K562 (cell line): Measurements from ENCODE around the gene DNMT1. TPM values are rescaled to one million over a fixed set of nuclear protein-coding genes. Genes with fewer than 3 reads are reported as not detected.

Source experiments
- CHD1 ChIP-seq: fragments of 200-600 bp; sonication (generic); IDR thresholded peaks from one replicate; pipeline ENCODE4 v1.6.1; 2012; ENCODE audit warnings: mild to moderate bottlenecking, moderate library complexity, low read length, inconsistent platforms
- CUX1 ChIP-seq: fragments of 200-800 bp; sonication (Bioruptor generic); IDR thresholded peaks from 2 replicates; pipeline ENCODE4 v1.6.1; 2016; ENCODE audit warnings: missing genetic modification characterization, missing compliant biosample characterization
- DNMT1 ChIP-seq: fragments of 450-650 bp; IDR thresholded peaks from 2 replicates; pipeline ENCODE4 v1.6.1; 2016; ENCODE audit warnings: antibody characterized with exemption, mild to moderate bottlenecking
- FOXJ3 ChIP-seq: sonication (generic); formaldehyde crosslinking; IDR thresholded peaks from 2 replicates; pipeline ENCODE4 v1.4.0; 2020; ENCODE audit warnings: mild to moderate bottlenecking, missing genetic modification reagents
- GABPA ChIP-seq: fragments of 200-800 bp; sonication (Bioruptor generic); conservative IDR thresholded peaks from 2 replicates; pipeline ENCODE4 v1.6.1; 2016; ENCODE audit warnings: low read depth, missing genetic modification characterization, missing compliant biosample characterization
- HDAC6 ChIP-seq: IDR thresholded peaks from 2 replicates; pipeline ENCODE4 v1.6.1; 2012; ENCODE audit warnings: low read depth, mild to moderate bottlenecking, control low read depth, inconsistent platforms, low read length, moderate library complexity
- HMG20A ChIP-seq: fragments of 450-650 bp; formaldehyde crosslinking; conservative IDR thresholded peaks from 2 replicates; pipeline ENCODE4 v1.4.0; 2020; ENCODE audit warnings: mild to moderate bottlenecking, mixed read lengths
- HOMEZ ChIP-seq: fragments of 250-450 bp; sonication (Bioruptor Pico); IDR thresholded peaks from 2 replicates; pipeline ENCODE4 v1.4.0; 2020; ENCODE audit warnings: mild to moderate bottlenecking, moderate library complexity
- MCM3 ChIP-seq: fragments of 450-650 bp; IDR thresholded peaks from 2 replicates; pipeline ENCODE4 v1.6.1; 2016
- PHTF2 ChIP-seq: fragments of 250-450 bp; sonication (Bioruptor Pico); IDR thresholded peaks from 2 replicates; pipeline ENCODE4 v1.5.0; 2021; ENCODE audit warnings: mild to moderate bottlenecking
- POLR3A ChIP-seq: IDR thresholded peaks from 2 replicates; pipeline ENCODE4 v1.6.1; 2011; ENCODE audit warnings: borderline replicate concordance, mild to moderate bottlenecking, moderate library complexity; ENCODE audit not compliant: insufficient read length, insufficient read depth; ENCODE audit errors: extremely low read depth
- RBM25 ChIP-seq: fragments of 200-400 bp; formaldehyde crosslinking; IDR thresholded peaks from 2 replicates; pipeline ENCODE4 v1.6.1; 2018; ENCODE audit warnings: low read length, low read depth, moderate library complexity; ENCODE audit not compliant: severe bottlenecking
- RFX1 ChIP-seq: fragments of 450-650 bp; IDR thresholded peaks from 2 replicates; pipeline ENCODE4 v1.6.1; 2016; ENCODE audit warnings: mild to moderate bottlenecking, moderate library complexity
- RFX7 ChIP-seq: fragments of 250-450 bp; sonication (Bioruptor Pico); IDR thresholded peaks from 2 replicates; pipeline ENCODE4 v1.5.1; 2021; ENCODE audit warnings: mild to moderate bottlenecking
- SMARCA5 ChIP-seq: fragments of 450-650 bp; IDR thresholded peaks from 2 replicates; pipeline ENCODE4 v1.6.1; 2016
- TAL1 ChIP-seq: fragments of 450-650 bp; IDR thresholded peaks from 2 replicates; pipeline ENCODE4 v1.6.1; 2016; ENCODE audit warnings: mild to moderate bottlenecking
- TCF15 ChIP-seq: fragments of 250-450 bp; sonication (Bioruptor Pico); IDR thresholded peaks from 2 replicates; pipeline ENCODE4 v1.8.0; 2022; ENCODE audit warnings: moderate library complexity, mild to moderate bottlenecking, inconsistent platforms
- ZBTB34 ChIP-seq: fragments of 250-450 bp; sonication (Bioruptor Pico); IDR thresholded peaks from 2 replicates; pipeline ENCODE4 v1.8.0; 2021; ENCODE audit warnings: mild to moderate bottlenecking, moderate library complexity
- ZFX ChIP-seq: sonication (generic); formaldehyde crosslinking; IDR thresholded peaks from 2 replicates; pipeline ENCODE4 v1.8.0; 2022; ENCODE audit warnings: mild to moderate bottlenecking, missing genetic modification reagents, moderate library complexity
- ZNF174 ChIP-seq: fragments of 250-450 bp; sonication (Bioruptor Pico); IDR thresholded peaks from 2 replicates; pipeline ENCODE4 v1.4.0; 2020; ENCODE audit warnings: mild to moderate bottlenecking
- ZNF584 ChIP-seq: fragments of 200-800 bp; sonication (Bioruptor generic); IDR thresholded peaks from 2 replicates; pipeline ENCODE4 v1.6.1; 2016; ENCODE audit warnings: low read depth, mild to moderate bottlenecking, missing genetic modification characterization, missing compliant biosample characterization
- ZNF589 ChIP-seq: fragments of 200-800 bp; sonication (Bioruptor generic); IDR thresholded peaks from 2 replicates; pipeline ENCODE4 v1.6.1; 2016; ENCODE audit warnings: low read depth, missing genetic modification characterization, missing compliant biosample characterization
- polyA plus RNA-seq, 8 experiments: library from polyadenylated mRNA; depleted of rRNA in 4 of 8; stranded (reverse) in 5 of 8; unstranded in 3 of 8; fragments of >200 nt; fragmentation: Nextera tagmentation in 2 of 8; fragmentation: Illumina TruSeq in 1 of 8; extraction: Ambion mirVana in 2 of 8; extraction: Trizol in 1 of 8; gene quantifications; 2 replicates each; pipeline versions ENCODE4 v1.2.1 to v1.2.3, GENCODE V29; 2011 to 2014; ENCODE audit warnings: inconsistent platforms in 1 of 8, missing spikeins in 1 of 8
- total RNA-seq, 7 experiments: library from RNA; depleted of rRNA in 6 of 7; stranded (reverse); fragments of >200 nt in 6 of 7; fragmentation: Illumina TruSeq in 2 of 7; extraction: Trizol in 2 of 7; gene quantifications; 2 replicates each; pipeline versions ENCODE4 v1.2.1 to v1.2.3, GENCODE V29; 2011 to 2021; ENCODE audit warnings: low replicate concordance in 1 of 7

Gene DNMT1
- total and polyA plus RNA-seq, 9 of the 15 experiments (the other 6 are each of a cell fraction or from before 2014, with no cell fraction given), result 80.1 to 271 (median 121) TPM

GRCh38 chr19:10194500-10195198, at the start of gene DNMT1 (continued):
- no peak for TF ChIP-seq HOMEZ (CRISPR knock-in tag)
- TF ChIP-seq TAL1, result no peak
- TF ChIP-seq ZFX, result 0 out of 2 replicates have a peak, but pooled peaks have one; percentile 3
- TF ChIP-seq RFX7 (CRISPR knock-in tag), result no peak
- no peak for TF ChIP-seq PHTF2 (CRISPR knock-in tag)
- TF ChIP-seq ZBTB34 (CRISPR knock-in tag), result no peak
- TF ChIP-seq CUX1 (CRISPR knock-in tag), result no peak
- TF ChIP-seq GABPA (tag), result peak; percentile 92
- no peak for TF ChIP-seq ZNF174 (CRISPR knock-in tag)
- TF ChIP-seq ZNF584 (CRISPR knock-in tag), result no peak
- TF ChIP-seq MCM3, result no peak
- TF ChIP-seq RBM25, result no peak
- TF ChIP-seq HMG20A, result no peak
- no peak for TF ChIP-seq SMARCA5
- no peak for TF ChIP-seq FOXJ3 (CRISPR knock-in tag)
- TF ChIP-seq HDAC6, result no peak
- no peak for TF ChIP-seq RFX1
- no peak for TF ChIP-seq POLR3A
- TF ChIP-seq ZNF589, result no peak
- no peak for TF ChIP-seq DNMT1
- no peak for TF ChIP-seq TCF15
- no peak for TF ChIP-seq CHD1
